ENCODE data around the gene SP2.

DNA sequence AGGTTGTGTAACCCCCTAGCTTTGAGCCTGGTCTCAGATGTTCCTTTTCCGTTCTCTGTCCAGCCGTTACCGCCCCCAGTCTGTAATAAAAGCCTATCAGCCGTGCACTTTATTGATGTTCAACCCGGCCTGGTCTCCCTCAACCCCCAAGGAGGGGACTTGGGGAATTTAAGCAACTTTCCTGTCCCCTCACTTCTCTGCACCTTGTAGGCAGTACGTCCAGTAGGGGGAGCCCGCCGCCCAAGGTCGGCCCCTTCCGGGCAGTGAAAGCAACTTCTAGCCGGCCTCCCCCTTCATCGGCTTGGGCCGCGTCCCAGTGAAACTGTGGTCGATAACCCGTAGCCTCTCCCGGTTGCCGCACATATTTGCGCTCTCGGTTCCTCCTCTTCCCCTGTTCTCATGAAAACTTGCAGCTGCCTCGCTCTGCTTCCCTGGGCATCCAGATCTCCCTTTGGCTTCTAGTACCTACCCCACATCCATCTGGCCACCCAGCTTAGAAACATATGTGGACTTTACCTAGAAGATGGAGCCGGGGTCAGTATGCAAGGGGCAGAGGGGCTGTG lies 53.2 kb downstream of the SP2 start:
- TF ChIP-seq, protein P1, sequence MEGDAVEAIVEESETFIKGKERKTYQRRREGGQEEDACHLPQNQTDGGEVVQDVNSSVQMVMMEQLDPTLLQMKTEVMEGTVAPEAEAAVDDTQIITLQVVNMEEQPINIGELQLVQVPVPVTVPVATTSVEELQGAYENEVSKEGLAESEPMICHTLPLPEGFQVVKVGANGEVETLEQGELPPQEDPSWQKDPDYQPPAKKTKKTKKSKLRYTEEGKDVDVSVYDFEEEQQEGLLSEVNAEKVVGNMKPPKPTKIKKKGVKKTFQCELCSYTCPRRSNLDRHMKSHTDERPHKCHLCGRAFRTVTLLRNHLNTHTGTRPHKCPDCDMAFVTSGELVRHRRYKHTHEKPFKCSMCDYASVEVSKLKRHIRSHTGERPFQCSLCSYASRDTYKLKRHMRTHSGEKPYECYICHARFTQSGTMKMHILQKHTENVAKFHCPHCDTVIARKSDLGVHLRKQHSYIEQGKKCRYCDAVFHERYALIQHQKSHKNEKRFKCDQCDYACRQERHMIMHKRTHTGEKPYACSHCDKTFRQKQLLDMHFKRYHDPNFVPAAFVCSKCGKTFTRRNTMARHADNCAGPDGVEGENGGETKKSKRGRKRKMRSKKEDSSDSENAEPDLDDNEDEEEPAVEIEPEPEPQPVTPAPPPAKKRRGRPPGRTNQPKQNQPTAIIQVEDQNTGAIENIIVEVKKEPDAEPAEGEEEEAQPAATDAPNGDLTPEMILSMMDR (conservative IDR thresholded peaks at IDR 0.05; ENCODE audit: low read depth, low read length) = peak; percentile 99
- TF ChIP-seq EZH2 (IDR thresholded peaks at IDR 0.05; ENCODE audit: low read length, unreplicated experiment) = no peak
